Liver (tissue), 9 donors: ENCODE measurements around the gene MICAL2. TPM values are rescaled to one million over a fixed set of nuclear protein-coding genes. Genes with fewer than 3 reads are reported as not detected.

ENCODE experiments used
- DNase-seq: peaks from one replicate; pipeline ENCODE4 v3.0.0-alpha.2; 2017; ENCODE audit warnings: low spot score
- H3K27ac ChIP-seq, 2 donors: one replicate each; pipeline ENCODE4 v1.7.0; 2013; ENCODE audit warnings: inconsistent platforms in 2 of 2, low read length in 2 of 2, control low read depth in 1 of 2, low read depth in 1 of 2, mild to moderate bottlenecking in 1 of 2
- H3K27me3 ChIP-seq, 4 donors: one replicate each; pipeline versions ENCODE4 v1.6.1 to v1.7.0; 2013; ENCODE audit warnings: low read length in 3 of 4, inconsistent platforms in 1 of 4, mild to moderate bottlenecking in 1 of 4, moderate library complexity in 1 of 4; ENCODE audit not compliant: control insufficient read depth in 4 of 4, insufficient read depth in 4 of 4
- H3K36me3 ChIP-seq, 4 donors: one replicate each; pipeline versions ENCODE4 v1.6.1 to v1.7.0; 2013; ENCODE audit warnings: low read length in 3 of 4, mild to moderate bottlenecking in 3 of 4, low read depth in 1 of 4, moderate library complexity in 1 of 4; ENCODE audit not compliant: control insufficient read depth in 4 of 4, insufficient read depth in 3 of 4
- H3K4me1 ChIP-seq, 4 donors: one replicate each; pipeline versions ENCODE4 v1.6.1 to v1.7.0; 2013; ENCODE audit warnings: low read length in 3 of 4, mild to moderate bottlenecking in 3 of 4, moderate library complexity in 1 of 4; ENCODE audit not compliant: control insufficient read depth in 4 of 4, insufficient read depth in 4 of 4
- H3K4me3 ChIP-seq, 3 donors: one replicate each; pipeline versions ENCODE4 v1.6.1 to v1.7.0; 2013; ENCODE audit warnings: low read length in 3 of 3, control low read depth in 1 of 3, low read depth in 1 of 3, mild to moderate bottlenecking in 1 of 3
- H3K9ac ChIP-seq, 2 donors: one replicate each; pipeline ENCODE4 v1.7.0; 2013; ENCODE audit warnings: low read length in 2 of 2, mild to moderate bottlenecking in 2 of 2, moderate library complexity in 2 of 2, control low read depth in 1 of 2, low read depth in 1 of 2
- H3K9me3 ChIP-seq, 4 donors: one replicate each; pipeline versions ENCODE4 v1.6.1 to v1.7.0; 2013; ENCODE audit warnings: low read length in 3 of 4; ENCODE audit not compliant: control insufficient read depth in 4 of 4
- ATF3 ChIP-seq: IDR thresholded peaks from 2 replicates; pipeline ENCODE4 v1.6.1; 2016; ENCODE audit warnings: antibody characterized with exemption
- EGR1 ChIP-seq, 2 donors: IDR thresholded peaks; 2 replicates each; pipeline ENCODE4 v1.6.1; 2016 to 2018; ENCODE audit warnings: antibody characterized with exemption in 2 of 2, low read depth in 2 of 2
- FOXA2 ChIP-seq: IDR thresholded peaks from 2 replicates; pipeline ENCODE4 v1.6.1; 2016; ENCODE audit warnings: antibody characterized with exemption
- GABPA ChIP-seq, 2 donors: IDR thresholded peaks in 1 of 2; conservative IDR thresholded peaks in 1 of 2; 2 replicates each; pipeline ENCODE4 v1.6.1; 2016; ENCODE audit warnings: antibody characterized with exemption in 2 of 2, mild to moderate bottlenecking in 1 of 2, moderate library complexity in 1 of 2
- HNF4G ChIP-seq: IDR thresholded peaks from 2 replicates; pipeline ENCODE4 v1.6.1; 2016; ENCODE audit warnings: antibody characterized with exemption
- REST ChIP-seq: IDR thresholded peaks from 2 replicates; pipeline ENCODE4 v1.6.1; 2016; ENCODE audit warnings: antibody characterized with exemption, mild to moderate bottlenecking
- TAF1 ChIP-seq: conservative IDR thresholded peaks from 2 replicates; pipeline ENCODE4 v1.6.1; 2016; ENCODE audit warnings: antibody characterized with exemption, mild to moderate bottlenecking
- YY1 ChIP-seq: IDR thresholded peaks from 2 replicates; pipeline ENCODE4 v1.6.1; 2016; ENCODE audit warnings: antibody characterized with exemption, mild to moderate bottlenecking
- WGBS: extraction: QIAGEN DNeasy Blood & Tissue Kit; methylation state at CpG from one replicate; pipeline ENCODE4 v1.1.7; 2013; 5-methylcytosine and 5-hydroxymethylcytosine counted together
- polyA plus RNA-seq, 2 donors: library from polyadenylated mRNA; stranded (reverse) in 1 of 2; unstranded in 1 of 2; fragments of 200-250 nt in 1 of 2; fragments of >200 nt in 1 of 2; fragmentation: Nextera tagmentation in 1 of 2; extraction: Ambion mirVana in 1 of 2; gene quantifications; one replicate each; pipeline versions ENCODE4 v1.2.1 to v1.2.3, GENCODE V29; 2013 to 2015
- total RNA-seq, 2 donors: library from RNA; depleted of rRNA; stranded (reverse); fragments of >200 nt; gene quantifications; one replicate each; pipeline ENCODE4 v1.2.3, GENCODE V29; 2014
- donor health status: healthy.
- donor health status: healthy.
- donor health status: healthy.
- donor health status: healthy.
- donor health status: healthy.

MICAL2 gene
- total and polyA plus RNA-seq, 4 donors: 17.5 to 113 (median 42.9) TPM

GRCh38 chr11:12282676-12283075, 172.3 kb downstream of the MICAL2 start (continued):
- TF ChIP-seq ATF3: no peak
- no peak for TF ChIP-seq HNF4G
- TF ChIP-seq TAF1: no peak
- no peak for TF ChIP-seq YY1
- no peak for TF ChIP-seq FOXA2
- no peak for TF ChIP-seq REST

GRCh38 chr11:12284316-12285050, 174.1 kb downstream of the MICAL2 start:
- H3K27ac ChIP-seq: no peak overlapping the region
- WGBS: 78% methylated on average over 4 of the region's 4 CpGs
- no peaks in the 10 kb centered on the region for H3K9me3 ChIP-seq
- peaks cover 0 to 5% (median 0%) of the 10 kb centered on the region in 4 donors for H3K4me1 ChIP-seq
- H3K27me3 ChIP-seq: no peaks in the 10 kb centered on the region
- H3K9ac ChIP-seq: no peak overlapping the region
- H3K4me3 ChIP-seq: no peak overlapping the region
- H3K36me3 ChIP-seq: no peaks in the 10 kb centered on the region
- DNase-seq: no peak
- TF ChIP-seq EGR1 (IDR thresholded peaks at IDR 0.05; ENCODE audit: low read depth in 2 of 2) (no peak), REST (no peak)

GRCh38 chr11:12285106-12285505, 174.7 kb downstream of the MICAL2 start:
- H3K27ac ChIP-seq: no peak overlapping the region
- no peaks in the 10 kb centered on the region for H3K9me3 ChIP-seq
- WGBS: 88% methylated on average over 4 of the region's 4 CpGs
- H3K4me1 ChIP-seq: peaks cover 0 to 5% (median 0%) of the 10 kb centered on the region in 4 donors
- no peaks in the 10 kb centered on the region for H3K36me3 ChIP-seq
- TF ChIP-seq GABPA (IDR thresholded peaks at IDR 0.05 in 1 of 2, conservative IDR thresholded peaks at IDR 0.05 in 1 of 2): no peak
- no peaks in the 10 kb centered on the region for H3K27me3 ChIP-seq
- no peak overlapping the region for H3K9ac ChIP-seq
- H3K4me3 ChIP-seq: no peak overlapping the region
- DNase-seq: no peak
